AG10803 (cell line): Measurements from ENCODE around the gene PTPN21.
A peak's percentile ranks its signal among the peaks of the same experiment; 100 is the strongest.

Source experiments
- DNase-seq: peaks from one replicate; pipeline ENCODE4 v3.0.0; 2010; ENCODE audit warnings: low read depth
- H3K4me3 ChIP-seq: 2 replicates; pipeline ENCODE4 v1.5.1; 2011; ENCODE audit warnings: mild to moderate bottlenecking, low read length, control low read depth
- CTCF ChIP-seq: conservative IDR thresholded peaks from 2 replicates; pipeline ENCODE4 v1.5.1; 2011; ENCODE audit warnings: mild to moderate bottlenecking, low read length, control low read depth, inconsistent platforms

PTPN21 gene

GRCh38 chr14:88499225-88499624, 55.6 kb downstream of the PTPN21 start:
- no peak for TF ChIP-seq CTCF
- no peak for DNase-seq
- H3K4me3 ChIP-seq: no peak overlapping the region

- H3K4me3 ChIP-seq: no peak overlapping the region
- no peak for DNase-seq
- TF ChIP-seq CTCF: no peak
Measured at GRCh38 chr14:88496414-88496813, 58.4 kb downstream of the PTPN21 start.

- DNase-seq: no peak
- no peak for TF ChIP-seq CTCF
- no peak overlapping the region for H3K4me3 ChIP-seq
Measured at GRCh38 chr14:88493392-88494185, 61.2 kb downstream of the PTPN21 start.

GRCh38 chr14:88492272-88493089, 62.3 kb downstream of the PTPN21 start:
- no peak overlapping the region for H3K4me3 ChIP-seq
- TF ChIP-seq CTCF: peak; percentile 87
- peak; percentile 78 for DNase-seq

GRCh38 chr14:88490168-88490567, 64.6 kb downstream of the PTPN21 start:
- DNase-seq: no peak
- TF ChIP-seq CTCF: no peak
- no peak overlapping the region for H3K4me3 ChIP-seq

- no peak overlapping the region for H3K4me3 ChIP-seq
- no peak for TF ChIP-seq CTCF
- DNase-seq: no peak
Measured at GRCh38 chr14:88488897-88489296, 65.9 kb downstream of the PTPN21 start.
